GM12801 (cell line): Measurements from ENCODE around the gene PRXL2A.

Experiments used
- CTCF ChIP-seq: IDR thresholded peaks from one replicate; pipeline ENCODE4 v1.5.1; 2011; ENCODE audit warnings: control low read depth; ENCODE audit not compliant: insufficient read length; ENCODE audit errors: extremely low read depth

The PRXL2A gene

DNA sequence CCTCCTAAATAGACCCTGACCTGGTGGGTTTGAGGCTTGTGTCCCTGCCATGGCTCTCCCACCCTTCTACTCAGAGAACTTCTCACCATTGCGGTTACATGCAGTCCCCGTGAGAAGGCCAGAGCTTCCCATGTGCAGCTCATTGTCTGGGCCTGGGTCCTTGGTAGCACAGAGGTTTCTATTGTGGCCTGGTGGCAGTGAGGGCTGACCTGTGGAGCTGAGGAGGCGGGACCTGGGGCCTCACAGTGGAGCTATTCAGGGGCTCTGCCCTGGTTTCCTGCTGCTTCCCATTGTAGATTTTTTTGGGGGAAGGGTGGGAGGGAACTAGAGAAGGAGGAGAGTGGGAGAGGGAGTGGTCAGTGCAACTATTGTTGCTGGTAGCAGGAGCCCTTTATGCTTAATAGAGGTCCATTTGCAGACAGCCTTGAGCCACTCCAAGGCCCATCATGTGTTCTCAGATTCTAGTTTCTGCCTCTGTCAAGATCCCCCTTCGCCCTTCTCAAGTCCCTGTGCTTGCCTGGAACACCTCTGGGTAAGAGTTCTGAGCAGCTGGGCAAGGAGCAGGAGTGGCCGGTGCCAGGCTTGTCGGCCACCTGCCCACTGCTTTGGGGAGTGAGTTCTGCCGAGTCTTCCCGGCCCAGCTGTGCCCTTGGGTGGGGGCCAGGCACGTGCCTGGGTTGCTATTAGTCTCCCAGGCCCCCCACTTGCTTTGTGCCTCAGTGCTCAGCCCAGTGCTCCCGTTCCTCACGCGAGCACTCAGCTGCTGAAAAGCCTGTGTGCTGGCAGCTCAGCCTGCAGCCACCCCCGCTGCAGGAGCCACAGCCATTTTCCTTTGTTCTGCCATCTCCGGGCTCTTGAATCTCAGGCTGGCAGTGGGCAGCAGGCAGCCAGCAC, 56.5 kb downstream of the PRXL2A start:
- TF ChIP-seq CTCF, result no peak

- TF ChIP-seq CTCF, result no peak
Measured at GRCh38 chr10:80465451-80465835, 57.1 kb downstream of the PRXL2A start.

GRCh38 chr10:80465839-80466590, 57.7 kb downstream of the PRXL2A start:
- TF ChIP-seq CTCF, result no peak

DNA sequence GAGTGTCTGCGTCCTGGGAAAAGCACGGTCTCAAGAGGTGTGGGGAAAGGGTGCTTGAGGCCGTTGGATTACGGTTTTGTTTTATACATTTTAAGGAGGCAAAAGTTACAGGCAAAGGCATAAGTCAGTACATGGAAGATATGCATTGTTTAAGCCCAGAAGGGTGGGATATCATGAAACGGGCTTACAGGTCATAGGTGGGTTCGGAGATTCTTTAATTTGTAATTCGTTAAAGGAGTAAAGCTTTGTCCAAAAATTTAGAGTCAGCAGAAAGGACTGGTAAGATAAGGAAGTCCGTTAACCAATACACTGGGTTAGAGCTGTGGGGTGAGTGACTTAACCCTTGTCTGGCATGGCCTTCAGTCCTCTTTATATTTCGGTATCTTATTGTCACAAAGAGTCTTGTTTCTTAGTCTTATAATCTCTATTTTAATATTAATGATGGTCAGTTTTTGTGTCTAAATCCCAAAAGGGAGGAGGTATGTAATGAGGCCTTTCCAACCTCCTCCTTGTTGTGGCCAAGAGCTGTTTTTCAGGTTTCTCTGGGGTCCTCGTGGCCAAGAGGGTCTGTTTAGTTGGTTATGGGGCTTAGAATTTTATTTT, 58.5 kb downstream of the PRXL2A start:
- TF ChIP-seq CTCF, result no peak

DNA sequence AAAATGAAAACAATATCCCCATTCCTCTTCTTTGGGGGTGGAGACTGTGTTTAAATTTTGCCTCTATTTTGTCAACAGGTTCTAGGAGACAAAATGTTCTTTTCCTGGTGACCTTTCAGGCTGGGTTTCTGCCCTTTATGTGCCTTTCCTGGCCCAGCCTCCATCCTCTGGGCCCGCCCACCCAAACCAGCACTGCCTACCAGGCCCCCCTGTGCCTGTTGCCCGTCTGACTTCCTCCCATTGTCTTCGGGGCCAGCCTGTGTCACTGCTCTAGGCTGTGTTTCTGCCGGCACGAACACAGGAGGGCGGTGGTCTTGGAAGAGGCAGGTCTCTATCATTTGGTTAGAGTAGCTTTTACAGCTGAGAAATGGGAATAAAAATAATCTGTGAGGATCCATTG, 59.7 kb downstream of the PRXL2A start:
- no peak for TF ChIP-seq CTCF

- no peak for TF ChIP-seq CTCF
Measured at GRCh38 chr10:80468806-80469421, 60.6 kb downstream of the PRXL2A start.

DNA sequence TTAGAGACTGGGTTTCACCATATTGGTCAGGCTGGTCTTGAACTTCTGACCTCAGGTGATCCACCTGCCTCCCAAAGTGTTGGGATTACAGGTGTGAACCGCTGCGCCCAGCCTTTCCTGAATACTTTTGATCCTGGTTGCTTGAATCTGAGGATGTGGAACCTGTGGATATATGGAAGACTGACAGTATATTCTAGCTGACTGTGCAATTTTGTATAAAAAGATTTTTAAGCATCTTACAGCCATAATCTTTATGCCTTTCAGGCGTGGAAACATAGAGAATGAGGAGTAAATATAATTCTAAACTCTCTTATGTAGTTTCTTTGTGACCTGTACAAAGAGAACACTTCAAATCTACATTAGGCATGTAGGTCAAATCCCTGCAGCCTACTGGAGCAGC, 61.9 kb downstream of the PRXL2A start:
- TF ChIP-seq CTCF, result no peak
